ENCODE results near the gene TRIM47.
"Not testable (repeated sequence)": the region's sequence is repeated elsewhere in the genome, so short reads cannot be mapped to it uniquely, and the experiment has no call there.

The TRIM47 gene

GRCh38 chr17:75865404-75866188 is 12.8 kb downstream of the TRIM47 start:
- DNase-seq, result not testable (repeated sequence)

GRCh38 chr17:75864887-75865286 is 13.5 kb downstream of the TRIM47 start:
- DNase-seq, result not testable (repeated sequence)

GRCh38 chr17:75864448-75864871 is 13.9 kb downstream of the TRIM47 start:
- no peak for DNase-seq

GRCh38 chr17:75861927-75862317 is 16.5 kb downstream of the TRIM47 start:
- no peak for DNase-seq

- DNase-seq, result not testable (repeated sequence)
Observed at GRCh38 chr17:75859358-75859757, 19.0 kb downstream of the TRIM47 start.

- peak in 1 of 2 experiments; percentile 44 for DNase-seq
Observed at GRCh38 chr17:75856062-75856756, 22.2 kb downstream of the TRIM47 start.

GRCh38 chr17:75855310-75856061 is 22.9 kb downstream of the TRIM47 start, which contains the start of gene WBP2:
TSS of gene WBP2 (minus strand) at chr17:75855335. CDS start at chr17:75855297, 38 bp downstream.
- peak; percentile 99 to 100 for DNase-seq

- DNase-seq, result no peak
Observed at GRCh38 chr17:75854881-75855309, 23.5 kb downstream of the TRIM47 start.

GRCh38 chr17:75854101-75854748 is 24.2 kb downstream of the TRIM47 start:
- peak in 1 of 2 experiments; percentile 66 for DNase-seq

GRCh38 chr17:75853433-75853832 is 24.9 kb downstream of the TRIM47 start:
- DNase-seq, result no peak

GRCh38 chr17:75851693-75851991 is 26.7 kb downstream of the TRIM47 start:
- not testable (repeated sequence) for DNase-seq

- no peak for DNase-seq
Observed at GRCh38 chr17:75850928-75851692, 27.3 kb downstream of the TRIM47 start.

- no peak for DNase-seq
Observed at GRCh38 chr17:75849724-75850123, 28.7 kb downstream of the TRIM47 start.

- no peak for DNase-seq
Observed at GRCh38 chr17:75849279-75849646, 29.1 kb downstream of the TRIM47 start.

- DNase-seq, result peak in 1 of 2 experiments; percentile 39
Observed at GRCh38 chr17:75848523-75849278, 29.7 kb downstream of the TRIM47 start.

- DNase-seq, result no peak
Observed at GRCh38 chr17:75847614-75848522, 30.5 kb downstream of the TRIM47 start.

- DNase-seq, result no peak
Observed at GRCh38 chr17:75846692-75847613, 31.4 kb downstream of the TRIM47 start.

- DNase-seq, result no peak
Observed at GRCh38 chr17:75845933-75846691, 32.3 kb downstream of the TRIM47 start.
